HG03442 (cell line): ENCODE data around the gene TOLLIP.

Experiments
- ATAC-seq: cut with Tn5 transposase; IDR thresholded peaks from one replicate; pipeline ENCODE4 v1.9.1; 2021; ENCODE audit warnings: mild to moderate bottlenecking, moderate library complexity; ENCODE audit not compliant: unreplicated experiment

Gene TOLLIP

DNA sequence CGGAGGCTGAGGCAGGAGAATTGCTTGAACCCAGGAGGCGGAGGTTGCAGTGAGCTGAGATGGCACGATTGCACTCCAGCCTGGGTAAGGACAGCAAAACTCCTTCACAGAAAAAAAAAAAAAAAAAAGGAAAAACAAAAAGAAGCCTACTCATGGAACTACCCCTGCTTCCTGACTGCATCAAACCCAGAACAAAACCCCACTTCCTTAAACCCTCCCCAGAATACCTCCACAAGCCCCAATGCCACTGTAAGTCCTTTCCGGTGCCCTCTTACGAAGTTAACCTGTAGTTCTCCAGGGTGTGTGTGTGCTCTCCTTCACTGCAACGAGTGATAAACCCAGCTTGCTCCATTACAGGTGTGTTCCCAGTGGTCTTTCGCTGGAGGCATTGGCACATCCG lies 8.6 kb upstream of the TOLLIP start:
- ATAC-seq = no peak

DNA sequence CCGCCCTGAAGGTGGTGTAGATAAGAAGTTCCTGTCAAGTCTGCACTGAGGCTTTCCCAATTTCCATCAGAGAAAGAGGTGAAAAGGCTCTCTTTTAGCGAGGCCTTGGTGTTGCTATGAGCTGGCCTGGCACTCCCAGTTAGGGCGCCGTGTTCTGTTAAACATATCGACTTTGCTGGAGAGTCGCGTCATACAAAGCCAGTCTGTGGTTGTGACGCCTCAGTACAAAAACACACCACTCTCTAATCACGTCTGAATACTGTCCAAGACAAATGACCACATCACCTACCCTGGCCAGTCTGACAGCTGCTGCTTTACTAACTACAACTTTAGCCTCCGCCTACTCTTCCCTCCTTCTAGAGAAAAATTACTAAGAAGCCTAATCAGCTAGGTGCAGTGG lies 8.0 kb upstream of the TOLLIP start:
- ATAC-seq = no peak

DNA sequence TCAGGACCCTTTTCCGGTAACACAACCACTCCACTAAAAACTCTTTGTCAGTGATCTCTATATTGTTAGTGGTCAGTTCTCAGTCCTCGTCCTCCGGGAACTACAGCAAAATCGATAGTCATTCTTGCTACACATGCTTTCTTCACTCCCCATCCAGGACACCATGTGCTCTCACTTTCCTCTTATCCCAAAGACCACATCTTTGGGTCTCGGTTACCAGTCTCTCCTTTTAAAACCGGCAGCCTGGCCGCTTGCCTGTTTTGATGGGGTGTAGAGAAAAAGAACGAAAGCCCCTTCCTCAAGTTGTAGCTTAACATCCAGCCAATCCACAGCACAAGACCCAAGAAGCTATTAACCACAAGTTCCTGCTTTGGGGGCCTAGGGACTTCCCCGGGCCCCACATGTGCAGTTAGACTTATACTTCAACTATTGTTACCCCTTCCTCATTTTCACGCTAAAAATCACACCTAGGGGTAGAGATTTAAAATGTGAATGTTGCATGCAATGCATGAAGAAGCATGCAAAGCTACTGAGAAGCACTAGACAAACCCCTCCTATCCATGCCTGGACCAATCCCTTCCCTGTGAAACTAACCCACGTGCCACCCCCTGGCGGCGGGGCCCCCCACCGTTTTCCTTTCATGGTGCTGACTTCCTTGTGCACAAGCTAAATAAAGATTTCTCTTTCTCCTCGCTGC lies 1.5 kb upstream of the TOLLIP start:
- no peak for ATAC-seq

DNA sequence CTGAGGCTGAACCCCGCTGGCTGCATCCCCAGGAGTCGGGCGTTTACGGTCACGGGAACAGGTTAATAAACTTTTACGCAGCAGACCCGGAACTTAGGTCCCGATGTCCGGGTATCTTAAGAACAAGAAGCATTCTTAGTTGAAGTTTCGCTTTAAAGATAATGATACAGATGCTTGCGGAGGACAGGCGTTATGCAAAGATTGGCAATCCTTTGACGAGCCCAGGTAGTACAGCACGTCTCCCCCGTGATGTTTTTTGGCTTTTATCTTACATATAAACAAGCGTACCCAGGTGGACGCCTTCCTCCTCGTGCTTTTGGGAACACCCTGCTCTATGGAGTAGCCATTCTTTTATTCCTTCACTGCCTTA lies 871 bp upstream of the TOLLIP start:
- no peak for ATAC-seq

DNA sequence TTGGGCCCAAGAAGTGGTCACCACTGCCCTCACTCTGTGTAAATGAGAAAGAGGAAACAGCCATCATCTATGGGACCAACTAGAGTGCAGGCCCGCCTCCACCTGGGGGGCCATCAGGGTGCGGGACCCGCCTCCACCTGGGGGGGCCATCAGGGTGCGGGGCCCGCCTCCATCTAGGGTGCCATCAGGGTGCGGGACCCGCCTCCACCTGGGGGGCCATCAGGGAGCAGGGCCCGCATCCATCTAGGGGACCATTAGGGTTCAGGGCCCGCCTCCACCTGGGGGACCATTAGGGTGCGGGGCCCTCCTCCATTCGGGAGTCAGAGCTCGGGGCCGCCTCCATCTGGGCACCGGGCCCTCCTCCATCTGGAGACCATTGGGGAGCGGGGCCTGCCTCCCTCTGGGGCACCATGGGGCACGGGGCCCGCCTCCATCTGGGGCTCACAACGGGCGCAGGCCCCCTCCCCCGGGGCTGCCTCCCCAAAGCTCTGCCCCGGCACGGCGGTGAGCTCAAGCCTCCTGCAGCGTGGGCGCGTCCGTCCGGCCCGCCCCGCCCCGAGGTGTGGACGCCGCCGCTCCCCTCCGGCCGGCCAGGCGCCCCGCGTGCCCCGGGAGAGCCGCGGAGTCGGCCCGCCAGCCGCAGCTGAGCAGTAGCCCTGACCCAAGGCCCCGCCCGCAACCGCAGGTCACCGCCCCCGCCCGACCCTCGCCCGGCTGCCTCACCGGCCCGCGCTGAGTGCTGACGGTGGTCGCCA lies 512 bp downstream of the TOLLIP start:
- ATAC-seq = peak; percentile 42

DNA sequence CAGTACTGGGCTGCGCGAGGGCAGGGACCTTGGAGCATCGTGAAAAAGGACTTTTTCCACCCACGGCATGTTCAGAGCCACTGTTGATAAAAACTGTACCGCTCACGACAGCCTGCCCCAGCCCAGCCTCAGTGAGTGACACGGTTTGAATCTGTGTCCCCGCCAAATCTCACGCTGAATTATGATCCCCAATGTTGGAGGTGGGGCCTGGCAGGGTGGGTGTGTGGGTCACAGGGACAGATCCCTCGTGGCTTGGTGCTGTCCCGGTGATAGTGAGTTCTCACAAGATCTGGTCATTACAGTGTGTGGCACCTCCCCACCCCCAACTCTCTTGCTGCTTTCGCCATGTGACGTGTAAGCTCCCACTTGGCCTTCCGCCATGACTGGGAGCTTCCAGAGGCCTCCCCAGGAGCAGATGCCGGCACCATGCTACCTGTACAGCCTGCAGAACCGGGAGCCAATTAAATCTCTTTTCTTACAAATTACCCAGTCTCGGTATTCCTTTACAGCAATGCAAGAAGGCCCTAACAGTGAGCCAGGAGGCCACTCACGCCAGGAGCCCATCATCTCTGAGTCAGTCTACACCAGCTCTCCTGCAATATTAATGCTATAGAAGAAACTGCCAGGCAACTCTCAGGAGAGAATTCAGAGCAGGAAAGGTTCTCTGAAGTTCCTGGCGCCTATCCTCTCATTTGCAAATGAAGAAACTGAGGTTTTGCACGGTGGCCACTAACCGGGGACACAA lies 1.3 kb downstream of the TOLLIP start:
- ATAC-seq = no peak

DNA sequence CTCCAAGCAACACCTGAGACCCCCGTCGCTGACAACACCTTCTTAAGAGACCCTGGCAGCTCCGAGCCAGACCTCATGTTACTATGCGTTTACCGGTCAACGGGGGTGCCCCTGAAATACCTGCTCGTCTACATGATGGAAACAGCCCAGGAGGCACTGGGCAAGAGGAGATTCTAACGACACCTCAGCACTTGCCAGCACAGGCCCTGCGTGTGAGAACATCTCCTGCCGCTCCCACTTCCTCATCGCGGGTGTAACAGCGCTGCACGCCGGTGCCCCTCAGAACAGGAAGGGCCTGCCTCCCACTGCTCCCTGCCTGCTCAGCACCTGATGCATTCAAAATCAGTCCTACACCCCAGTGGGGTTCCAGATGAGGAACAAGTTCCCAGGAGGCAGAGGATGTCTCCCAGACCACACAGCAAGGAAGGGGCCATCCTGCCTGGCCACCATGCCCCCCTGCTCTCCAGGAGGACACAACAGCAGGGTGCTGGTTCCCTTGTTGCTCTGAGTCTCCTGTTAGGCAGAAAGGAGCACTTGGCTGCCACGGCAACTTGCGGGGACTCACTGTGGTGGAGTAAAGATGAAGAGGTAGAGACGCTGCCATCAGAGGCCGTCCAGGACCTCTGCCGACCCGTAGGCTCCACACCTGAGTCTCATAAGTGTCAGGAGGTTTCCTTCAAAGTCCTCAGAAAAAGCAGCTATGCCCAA lies 2.1 kb downstream of the TOLLIP start:
- ATAC-seq = no peak

DNA sequence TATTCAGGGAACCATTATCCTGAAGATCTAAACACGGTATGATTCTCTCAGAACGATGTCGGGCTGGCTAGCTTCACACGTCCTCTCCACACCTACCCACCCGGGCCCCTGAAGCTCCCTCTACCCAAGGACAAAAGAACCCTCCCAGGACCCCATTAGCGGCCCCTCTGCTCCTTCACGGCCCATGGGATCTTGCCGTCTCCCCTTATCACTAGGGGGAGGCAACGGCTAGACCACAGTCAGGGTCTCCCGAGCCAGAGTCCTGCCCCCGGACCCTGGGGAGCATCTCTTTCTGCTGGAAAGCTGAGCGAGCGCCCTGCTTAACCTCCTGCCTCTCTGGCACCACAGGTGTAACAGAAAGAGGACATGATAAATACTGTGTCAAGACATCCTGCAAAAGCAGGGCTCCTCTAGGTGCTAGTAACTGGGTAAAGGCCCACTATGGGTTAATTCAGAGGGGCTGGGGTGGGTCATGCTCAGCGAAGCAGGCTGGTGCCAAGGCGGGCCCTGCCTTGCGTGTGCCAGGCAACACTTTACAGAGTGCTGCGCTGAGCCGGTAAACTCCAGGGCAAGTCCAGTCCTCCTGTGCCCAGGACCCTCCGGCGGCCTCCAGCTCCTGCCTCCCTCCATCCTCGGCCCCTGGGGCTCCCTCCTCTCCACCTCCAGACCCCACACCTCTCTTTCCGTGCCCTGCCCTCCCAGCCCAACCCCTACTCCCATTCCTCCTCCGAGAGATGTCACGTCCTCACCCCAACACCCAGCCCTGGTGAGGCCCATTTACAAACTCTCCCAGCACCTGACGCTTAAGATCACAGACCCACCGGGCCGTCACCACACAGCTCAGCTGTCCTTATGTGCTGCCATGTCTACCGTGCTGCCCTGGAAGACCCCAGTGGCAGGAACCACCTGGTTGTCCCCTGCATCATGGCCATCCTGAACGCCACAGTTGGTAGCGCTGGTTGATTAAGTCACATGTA lies 3.0 kb downstream of the TOLLIP start:
- ATAC-seq = no peak

DNA sequence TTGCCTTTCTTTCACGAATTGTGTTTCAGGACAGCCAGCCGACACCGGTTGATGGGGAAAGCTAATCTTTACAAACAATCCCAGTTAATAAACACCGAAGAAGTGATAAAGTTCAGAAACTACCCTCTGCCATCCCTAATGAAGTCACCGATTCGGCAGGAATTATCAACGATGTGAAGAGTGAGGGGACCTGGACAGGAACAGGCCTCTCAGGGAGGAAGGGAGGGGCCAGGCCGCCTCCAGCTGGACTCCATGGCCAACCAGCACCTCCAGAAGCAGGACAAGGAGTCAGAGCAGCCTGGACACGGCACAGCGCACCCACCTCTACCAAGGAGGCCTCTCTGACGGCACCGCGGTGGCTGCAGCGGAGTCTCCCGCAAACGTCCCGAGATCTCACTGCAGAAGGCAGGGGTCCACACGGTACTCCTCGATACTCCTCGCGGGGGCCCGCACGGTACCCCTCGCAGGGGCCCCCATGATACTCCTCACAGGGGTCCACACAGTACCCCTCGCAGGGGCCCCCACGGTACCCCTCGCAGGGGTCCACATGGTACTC lies 3.9 kb downstream of the TOLLIP start:
- no peak for ATAC-seq

DNA sequence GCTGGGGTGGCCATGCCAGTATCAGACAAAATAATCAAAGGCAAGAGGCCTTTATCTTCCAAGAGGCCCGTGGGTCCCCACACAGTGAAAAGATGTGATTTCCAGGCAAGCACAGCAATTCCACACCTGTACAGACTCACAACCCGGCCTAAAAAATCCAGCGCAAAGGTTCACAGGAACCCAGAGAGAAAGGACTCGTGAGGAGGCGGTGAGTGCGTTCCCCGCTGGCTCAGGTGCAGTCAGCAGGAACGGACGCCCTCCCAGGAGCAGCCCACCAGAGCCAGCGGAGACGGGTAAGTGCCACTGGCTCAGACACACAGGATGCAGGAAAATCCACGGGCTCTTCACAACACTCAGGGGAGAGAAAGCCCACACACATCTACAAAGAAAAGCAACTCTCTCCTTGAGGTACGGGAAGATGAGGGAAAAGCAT lies 4.4 kb downstream of the TOLLIP start:
- ATAC-seq = no peak

DNA sequence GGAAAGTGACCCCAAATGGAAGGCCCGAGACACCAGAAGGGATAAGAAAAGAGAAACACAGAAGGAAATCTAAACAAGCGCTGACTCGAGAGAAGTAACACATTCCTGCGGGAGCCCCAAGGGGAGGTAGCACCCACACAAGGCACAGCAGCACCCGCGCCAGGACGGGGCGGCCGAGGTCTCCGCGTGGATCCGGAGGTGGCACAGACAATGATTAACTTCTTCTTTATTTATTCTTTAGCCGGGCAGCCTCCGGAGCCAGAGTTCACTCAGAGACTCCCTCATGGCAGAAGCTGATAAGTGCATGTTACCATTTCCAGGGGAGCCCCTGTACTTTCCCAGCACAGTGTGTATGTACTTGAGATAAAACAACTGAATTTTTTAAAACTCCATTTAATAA lies 5.1 kb downstream of the TOLLIP start:
- ATAC-seq = no peak

DNA sequence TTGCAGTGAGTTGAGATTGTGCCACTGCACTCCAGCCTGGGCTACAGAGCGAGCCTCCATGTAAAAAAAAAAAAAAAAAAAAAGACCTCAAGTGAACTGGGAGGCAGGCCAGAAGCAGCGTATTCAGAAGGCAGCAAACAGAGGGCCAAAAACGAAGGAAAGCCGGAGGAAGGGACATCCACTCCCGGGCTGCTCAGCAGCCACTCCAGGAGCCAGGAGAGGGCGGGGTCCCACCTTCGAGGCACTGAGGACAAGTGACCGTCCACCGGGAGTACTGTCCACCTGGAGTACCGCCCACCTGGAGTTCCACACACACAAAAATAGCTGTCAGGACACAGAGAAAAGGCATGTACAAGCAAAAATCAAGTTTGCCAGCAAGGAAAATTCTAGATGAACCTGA lies 5.5 kb downstream of the TOLLIP start:
- no peak for ATAC-seq

DNA sequence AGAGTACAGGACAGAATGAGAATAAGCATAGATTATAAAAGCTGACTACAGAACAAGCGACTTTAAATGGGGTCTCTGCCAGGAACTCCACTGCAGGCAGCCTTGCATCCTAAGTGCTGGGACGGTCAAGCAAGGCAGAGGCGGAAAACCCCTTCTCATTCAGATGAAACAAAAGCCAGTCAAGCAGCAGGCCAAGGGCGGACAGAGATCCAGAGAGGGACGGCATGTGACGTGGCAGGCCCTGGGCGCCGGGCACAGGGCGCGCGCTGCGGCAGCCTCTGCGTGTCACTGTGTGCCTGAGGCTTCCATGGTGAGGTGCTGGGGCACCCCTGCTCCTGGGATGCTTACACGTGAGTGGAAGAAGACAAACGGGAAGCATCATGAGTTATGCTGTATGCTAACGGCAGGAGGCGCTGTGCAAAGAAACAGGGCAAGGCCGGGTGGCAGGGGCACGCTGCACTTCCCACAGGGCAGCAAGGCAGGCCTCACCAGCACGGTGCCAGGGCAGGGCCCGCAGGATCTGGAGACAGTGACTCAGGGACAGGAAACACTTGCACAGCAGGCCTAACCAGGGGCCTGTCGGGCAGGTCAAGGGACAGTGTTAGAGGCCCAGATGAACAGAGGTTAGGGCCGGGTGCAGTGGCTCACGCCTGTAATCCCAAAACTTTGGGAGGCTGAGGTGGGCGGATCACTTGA lies 6.2 kb downstream of the TOLLIP start:
- ATAC-seq = no peak

DNA sequence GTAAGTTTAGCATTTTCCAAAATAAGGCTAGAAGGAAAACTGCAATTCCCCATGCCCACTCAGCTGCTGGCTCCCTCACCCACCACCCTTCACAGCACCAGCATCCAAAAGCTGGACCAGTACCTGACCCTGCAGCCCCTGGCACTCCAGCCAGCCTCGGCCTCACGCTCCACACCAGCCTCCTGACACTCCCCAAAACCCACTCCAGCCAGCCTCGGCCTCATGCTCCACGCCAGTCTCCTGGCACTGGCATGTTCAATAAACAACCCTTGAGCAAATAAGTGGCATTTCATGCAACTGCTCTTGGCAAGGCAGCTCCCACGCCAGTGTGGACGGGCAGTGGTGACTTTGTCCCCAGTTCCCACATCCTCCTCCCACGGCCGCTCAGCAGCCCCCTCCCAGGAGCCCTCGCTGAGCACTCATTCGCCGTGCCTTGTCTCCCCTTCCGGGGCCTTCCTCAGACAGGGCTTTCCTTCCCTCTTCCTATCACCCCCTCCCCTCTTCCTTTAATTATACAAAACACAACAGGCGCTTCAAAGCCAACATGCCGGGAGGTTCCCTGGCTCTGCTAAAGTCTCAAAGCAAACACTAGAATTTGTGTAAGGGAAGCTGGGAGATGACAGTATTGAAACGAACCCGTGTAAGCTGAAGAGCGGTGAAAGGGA lies 6.8 kb downstream of the TOLLIP start:
- no peak for ATAC-seq

DNA sequence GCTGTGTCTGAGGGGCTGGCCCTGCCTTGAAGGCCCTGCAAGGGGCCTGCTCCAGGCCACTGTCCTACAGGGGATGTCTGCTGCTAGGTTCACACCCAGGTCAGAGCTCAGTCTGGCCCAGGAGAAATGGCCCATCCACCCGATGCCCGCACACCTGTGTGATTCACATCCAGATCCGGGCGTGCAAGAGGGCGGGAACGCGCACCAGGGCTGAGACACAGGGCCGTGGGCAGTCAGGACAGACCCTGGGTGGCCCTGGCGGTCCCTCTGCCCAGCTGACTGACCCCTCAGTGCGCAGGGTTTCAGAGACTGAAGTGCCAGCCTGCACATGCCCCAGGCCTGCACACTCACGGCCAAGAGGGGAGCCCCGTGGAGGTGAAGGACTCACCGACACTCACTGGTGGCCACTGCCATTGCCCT lies 7.4 kb downstream of the TOLLIP start:
- ATAC-seq = no peak

DNA sequence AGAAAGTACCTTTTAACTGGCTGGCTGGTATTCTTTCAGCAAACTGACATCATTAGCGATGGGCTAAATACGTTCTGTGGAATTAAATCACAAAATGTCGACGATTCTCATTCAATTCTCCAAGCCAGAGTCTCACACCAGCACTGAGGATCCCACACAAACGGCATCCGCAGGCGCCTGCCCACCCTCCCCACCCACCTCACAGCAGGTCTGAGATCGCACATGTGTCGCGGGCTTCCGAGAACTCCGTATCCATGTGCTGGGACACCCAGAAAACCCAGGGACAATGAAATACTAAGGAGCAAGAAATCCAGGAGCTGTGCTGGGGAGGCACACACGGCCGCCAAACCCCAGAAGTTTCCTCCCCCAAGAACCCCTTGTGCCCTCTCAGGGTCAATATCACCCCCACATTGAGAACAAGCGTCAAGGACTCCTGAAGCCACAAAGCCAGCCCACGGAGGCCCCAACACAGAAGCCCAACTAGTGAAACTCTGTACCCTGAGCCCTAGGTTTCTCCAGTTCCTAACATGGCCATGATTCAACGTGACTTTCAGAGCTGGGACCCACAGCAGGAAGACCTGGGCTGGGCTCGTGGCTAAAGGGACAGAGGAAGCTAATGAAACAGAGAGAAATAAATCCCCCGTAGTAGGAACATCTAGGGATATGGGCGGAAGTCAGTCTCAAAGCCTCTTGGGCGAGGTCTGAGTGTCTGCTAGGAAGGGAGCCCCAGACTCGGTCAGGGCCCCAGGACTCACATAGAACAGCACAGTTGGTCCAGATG lies 8.0 kb downstream of the TOLLIP start:
- ATAC-seq = no peak

DNA sequence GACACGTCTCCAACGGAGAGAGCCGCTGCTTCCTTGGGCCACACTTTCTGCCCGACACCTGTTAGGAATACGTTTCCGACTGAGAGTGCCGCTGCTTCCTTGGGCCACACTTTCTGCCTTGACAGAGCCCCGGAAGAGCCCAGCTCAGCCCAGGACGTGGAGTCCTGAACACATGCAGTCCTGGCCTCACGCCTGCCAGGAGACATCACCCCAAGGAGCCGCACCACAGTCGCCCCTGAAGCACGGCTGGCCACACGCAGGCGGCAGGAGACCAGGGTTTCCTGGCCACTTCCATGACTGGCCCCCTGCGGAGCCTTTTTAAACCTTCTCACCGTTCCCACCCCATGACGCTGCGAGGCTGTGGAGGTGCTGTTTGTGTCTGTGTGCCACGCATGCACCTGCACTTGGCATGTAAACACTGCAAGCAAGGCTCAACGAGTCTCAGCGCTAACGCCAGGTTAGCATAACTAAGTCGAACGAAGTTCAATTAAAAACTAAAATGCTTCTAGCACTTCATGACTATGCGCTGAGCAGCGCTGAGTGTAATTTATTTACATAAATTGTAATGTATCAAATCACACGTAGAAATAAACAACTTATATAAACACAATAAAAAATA lies 8.8 kb downstream of the TOLLIP start:
- ATAC-seq = no peak

DNA sequence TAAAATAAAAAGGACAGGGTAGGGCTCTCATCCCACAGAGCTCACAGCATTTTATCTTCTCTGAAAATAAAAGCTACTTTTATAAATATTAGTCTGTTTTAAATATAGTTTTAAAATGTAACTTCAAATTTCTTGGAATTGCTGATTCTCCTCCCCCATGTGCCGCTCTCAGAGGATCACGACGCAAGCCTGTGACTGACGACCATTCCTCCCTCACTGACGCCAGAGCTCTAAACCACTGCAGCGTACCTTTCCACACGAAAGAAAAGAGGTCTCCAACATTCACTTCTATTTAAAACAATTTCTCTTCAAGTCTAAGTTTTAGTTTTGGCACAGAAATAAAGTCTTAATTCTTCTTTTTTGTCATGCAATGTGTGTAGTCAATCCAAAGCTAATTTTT lies 9.3 kb downstream of the TOLLIP start:
- ATAC-seq = no peak
